ENCODE results near the gene PVR.
"Not testable (repeated sequence)": the region's sequence is repeated elsewhere in the genome, so short reads cannot be mapped to it uniquely, and the experiment has no call there.

The PVR gene

DNA sequence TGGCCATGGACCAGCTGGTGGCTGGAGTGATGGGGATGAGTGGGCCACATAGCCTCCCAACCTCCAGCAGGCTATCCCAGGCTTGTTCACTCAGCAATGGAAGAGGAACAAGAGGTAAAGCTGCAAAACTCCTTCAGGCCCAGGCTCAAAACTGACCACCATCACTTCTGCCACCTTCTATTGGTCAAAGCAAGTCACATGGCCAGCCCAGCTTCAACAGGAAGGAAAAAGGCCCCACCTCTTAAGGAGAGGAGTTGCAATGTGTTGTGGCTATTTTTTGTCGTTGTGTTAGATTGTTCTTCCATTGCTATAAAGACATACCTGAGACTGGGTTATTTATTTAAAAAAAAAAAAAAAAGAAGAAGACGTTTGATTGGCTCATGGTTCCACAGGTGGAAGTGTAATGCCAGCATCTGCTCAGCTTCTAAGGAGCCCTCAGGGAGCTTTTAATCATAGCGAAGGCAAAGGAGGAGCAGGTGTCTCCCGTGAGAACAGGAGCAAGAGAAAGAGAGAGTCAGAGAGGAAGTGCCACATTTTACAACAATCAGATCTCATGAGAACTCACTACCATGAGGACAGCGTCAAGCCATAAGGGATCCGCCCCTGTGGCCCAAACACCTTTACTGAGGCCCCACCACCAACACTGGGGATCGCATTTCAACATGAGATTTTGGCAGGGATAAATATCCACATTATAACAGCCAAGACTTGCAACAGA, 24.9 kb upstream of the PVR start:
- no peak for DNase-seq

DNA sequence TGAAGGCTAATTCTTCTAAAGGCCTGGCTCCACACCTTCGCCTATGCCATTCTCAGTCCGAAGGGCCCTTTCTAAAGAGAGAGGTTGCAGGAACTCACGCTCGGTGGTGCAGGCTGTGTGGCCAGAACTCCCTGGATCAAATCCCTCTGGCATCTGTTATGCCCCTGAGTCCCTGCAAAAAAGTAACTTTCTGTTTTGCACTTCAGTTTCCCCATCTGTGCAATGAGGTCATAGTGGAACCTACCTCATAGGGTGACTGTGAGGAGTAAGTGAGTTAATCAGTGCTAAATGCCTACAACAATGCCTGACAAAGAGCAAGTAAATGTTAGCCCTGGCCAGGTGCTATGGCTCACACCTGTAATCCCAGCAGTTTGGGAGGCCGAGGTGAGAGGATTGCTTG, 23.0 kb upstream of the PVR start:
- DNase-seq, result no peak

DNA sequence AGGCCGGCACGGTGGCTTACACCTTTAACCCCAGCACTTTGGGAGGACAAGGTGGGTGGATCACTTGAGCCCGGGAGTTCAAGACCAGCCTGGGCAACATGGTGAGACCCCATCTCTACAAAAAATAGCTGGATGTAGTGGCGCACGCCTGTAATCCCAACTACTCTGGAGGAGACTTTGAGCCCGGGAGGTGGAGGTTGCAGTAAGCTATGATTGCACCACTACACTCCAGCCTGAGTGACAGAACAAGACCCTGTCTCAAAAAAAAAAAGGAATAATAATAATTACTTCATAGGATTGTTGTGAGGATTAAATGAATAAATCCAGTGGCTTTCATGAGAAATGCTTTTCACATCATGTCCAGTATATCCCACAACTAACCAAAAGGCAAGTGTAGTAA, 22.3 kb upstream of the PVR start:
- no peak for DNase-seq

DNA sequence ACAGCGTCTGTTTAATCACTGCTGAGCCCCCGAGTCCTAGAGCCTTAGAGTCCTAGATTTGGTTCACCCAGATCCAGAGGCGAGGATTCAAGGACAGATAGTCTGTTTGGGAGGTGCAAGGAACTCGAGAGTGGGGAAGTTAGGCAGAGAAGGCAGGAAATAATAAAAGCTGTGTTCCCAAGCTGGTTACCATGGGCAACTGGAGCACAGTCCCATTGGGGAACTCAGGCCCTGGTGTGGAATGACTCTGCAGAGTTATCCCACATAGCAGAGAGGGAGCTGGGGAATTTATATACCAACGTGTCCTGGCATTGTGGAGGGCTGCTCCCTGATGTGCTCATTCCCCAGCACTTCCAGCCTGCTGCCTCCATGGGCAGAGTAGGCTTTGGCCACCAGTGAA, 20.6 kb upstream of the PVR start:
- no peak for DNase-seq

DNA sequence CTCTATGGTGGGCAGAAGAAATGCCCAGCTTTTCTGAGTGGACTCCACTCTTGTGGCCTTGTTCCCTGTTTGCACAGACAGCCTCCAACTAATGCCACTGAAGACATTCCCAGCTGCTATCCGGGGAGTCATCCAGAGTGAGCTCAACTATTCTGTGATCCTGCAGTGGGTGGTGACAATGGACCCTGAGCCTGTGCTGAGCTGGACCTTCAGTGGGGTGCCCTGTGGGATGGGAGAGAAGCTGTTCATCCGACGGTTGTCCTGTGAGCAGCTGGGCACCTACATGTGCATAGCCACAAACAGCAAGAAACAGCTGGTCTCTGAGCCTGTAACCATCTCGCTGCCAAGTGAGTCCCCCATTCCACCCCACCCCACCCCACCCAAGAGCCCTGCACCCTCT, 20.1 kb upstream of the PVR start:
- no peak for DNase-seq

DNA sequence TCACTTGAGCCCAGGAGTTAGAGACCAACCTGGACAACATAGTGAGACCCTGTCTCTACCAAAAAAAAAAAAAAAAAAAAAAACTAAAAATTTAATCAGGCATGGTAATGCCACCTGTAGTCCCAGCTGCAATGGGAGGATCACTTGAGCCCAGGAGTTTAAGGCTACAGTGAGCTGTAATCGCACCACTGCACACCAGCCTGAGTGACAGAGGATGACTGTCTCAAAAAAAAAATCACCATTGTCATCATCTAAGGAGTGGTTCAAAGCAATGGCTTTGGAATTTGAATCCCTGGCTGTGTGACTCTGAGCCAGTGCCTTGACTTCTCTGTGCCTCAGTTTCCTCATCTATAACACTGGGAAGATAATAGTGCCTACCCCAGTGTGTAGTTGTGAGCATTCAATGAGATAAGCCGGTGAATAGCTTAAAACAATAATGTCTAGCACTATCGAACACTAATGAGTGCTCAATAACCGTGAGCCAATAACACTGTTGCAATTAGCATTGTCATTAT, 18.8 kb upstream of the PVR start:
- no peak for DNase-seq

DNA sequence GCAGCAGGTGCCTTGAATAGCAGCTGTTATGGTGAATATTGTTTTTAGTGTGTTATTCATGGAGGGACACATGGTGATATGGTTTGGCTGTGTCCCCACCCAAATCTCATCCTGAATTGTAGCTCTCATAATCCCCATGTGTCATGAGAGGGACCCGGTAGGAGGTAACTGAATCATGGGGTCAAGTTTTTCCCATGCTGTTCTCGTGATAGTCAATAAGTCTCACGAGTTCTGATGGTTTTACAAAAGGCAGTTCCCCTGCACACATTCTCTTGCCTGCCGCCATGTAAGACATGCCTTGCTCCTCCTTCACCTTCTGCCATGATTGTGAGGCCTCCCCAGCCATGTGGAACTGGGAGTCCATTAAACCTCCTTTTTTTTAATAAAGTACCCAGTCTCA, 18.1 kb upstream of the PVR start:
- not testable (repeated sequence) for DNase-seq

DNA sequence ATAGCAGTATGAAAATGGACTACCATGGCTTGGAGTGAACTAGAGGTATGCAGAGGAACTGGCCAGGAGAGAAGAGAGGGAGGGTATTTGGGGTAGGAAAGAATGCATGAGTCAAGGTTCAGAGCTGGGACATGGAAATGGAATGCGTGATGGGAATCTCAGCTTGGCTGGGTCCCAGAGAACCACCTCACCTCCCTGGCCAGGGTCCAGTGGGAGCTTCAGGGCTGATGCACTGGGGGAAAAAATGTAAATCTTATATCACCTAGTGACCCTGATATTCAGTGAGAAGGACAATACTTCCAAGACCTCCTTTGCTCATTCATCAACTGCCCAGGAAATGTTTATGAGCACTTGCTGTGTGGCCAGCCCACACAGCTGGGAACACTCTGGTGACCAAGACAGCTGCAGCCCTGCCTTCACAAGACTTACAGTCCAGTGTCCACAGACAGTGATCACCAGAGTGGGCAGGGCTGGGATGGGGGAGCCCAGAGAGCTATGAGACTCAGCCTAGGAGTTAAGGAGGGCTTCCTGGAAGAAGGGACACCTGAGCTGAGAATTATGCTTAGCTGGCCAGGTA, 17.6 kb upstream of the PVR start:
- no peak for DNase-seq

DNA sequence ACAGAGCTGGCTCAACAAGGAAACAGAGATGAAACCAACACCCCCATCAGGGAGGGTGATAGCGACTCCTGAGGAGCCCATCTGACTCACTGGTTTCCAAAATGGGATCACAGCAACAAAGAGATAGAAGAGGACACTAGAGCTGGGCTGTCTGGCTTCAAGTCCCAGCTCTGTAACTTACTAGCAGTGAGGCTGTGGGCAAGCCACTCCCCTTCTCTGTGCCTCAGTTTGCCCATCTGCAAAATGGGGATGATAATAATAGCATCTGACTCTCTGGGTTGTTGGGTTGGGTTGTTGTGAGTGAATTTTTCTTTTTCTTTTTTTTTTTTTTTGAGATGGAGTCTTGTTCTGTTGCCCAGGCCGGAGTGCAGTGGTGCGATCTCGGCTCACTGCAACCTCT, 16.1 kb upstream of the PVR start:
- no peak for DNase-seq

DNA sequence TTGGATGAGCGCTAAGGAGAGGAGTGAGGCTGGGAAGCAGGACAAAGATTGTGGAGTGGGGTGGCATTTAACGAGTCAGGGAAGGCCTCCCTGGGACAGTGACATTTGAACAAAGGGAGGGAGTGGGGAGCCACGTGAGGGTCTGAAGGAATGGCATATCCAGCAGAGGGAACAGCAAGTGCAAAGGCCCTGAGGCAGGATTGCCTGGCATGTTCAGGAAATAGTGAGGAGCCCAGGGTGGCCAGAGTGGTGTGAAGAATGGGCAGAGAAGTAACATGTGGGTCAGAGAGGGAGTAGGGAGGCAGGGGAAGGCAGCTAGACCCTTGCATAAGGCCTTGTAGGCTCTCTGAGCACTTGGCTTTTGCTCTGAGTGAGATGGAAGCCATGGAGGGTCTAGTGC, 14.9 kb upstream of the PVR start:
- no peak for DNase-seq

DNA sequence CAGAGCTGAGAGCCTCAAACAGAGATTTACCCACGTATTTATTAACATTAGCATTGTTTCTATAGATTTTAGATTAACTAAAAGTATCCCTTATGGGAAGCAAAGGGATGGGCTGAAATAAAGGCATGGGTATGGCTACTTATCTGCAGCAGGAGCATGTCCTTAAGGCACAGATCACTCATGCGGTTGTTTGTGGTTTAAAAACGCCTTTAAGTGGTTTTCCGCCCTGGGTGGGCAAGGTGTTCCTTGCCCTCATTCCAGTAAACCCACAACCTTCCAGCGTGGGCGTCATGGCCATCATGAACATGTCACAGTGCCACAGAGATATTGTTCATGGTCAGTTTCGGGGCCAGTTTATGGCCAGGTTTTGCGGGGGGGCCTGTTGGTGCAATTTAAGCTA, 12.1 kb upstream of the PVR start:
- not testable (repeated sequence) for DNase-seq

DNA sequence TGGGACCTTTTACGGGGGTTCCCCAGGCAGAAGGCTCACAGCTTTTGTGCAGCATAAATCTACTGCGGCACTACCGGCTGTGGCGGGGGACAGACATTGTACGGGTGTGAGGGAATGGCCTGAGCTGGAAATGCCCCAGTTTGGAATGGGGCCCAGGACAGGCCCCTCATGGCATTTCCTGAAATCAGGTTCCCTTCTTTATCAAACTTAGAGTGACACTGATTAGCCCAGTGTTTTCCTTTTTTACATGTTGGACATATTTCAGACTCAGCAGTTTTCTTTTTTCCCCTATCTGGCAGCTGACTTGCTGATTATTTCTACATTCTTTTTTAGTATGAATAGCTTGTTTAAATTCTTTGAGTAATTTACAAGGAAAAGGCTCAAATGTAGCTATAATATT, 9.7 kb upstream of the PVR start:
- DNase-seq, result not testable (repeated sequence)

DNA sequence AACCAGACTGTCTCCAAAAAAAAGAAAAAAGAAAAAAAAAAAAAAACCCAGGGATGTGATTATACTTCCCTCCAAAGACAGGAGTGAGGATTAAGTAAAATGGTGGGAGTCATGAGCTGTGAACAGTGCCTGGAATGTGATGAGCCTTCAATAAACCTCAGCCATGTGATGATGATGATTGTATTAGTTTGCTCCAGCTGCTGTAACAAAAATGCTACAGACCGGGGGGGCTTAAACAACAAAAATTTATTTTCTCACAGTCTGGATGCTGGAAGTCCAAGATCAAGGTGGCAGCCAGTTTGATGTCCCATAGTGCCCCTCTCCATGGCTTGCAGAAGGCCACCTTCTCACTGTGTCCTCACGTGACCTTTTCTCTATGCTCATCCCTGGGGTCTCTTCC, 8.9 kb upstream of the PVR start:
- DNase-seq, result no peak

DNA sequence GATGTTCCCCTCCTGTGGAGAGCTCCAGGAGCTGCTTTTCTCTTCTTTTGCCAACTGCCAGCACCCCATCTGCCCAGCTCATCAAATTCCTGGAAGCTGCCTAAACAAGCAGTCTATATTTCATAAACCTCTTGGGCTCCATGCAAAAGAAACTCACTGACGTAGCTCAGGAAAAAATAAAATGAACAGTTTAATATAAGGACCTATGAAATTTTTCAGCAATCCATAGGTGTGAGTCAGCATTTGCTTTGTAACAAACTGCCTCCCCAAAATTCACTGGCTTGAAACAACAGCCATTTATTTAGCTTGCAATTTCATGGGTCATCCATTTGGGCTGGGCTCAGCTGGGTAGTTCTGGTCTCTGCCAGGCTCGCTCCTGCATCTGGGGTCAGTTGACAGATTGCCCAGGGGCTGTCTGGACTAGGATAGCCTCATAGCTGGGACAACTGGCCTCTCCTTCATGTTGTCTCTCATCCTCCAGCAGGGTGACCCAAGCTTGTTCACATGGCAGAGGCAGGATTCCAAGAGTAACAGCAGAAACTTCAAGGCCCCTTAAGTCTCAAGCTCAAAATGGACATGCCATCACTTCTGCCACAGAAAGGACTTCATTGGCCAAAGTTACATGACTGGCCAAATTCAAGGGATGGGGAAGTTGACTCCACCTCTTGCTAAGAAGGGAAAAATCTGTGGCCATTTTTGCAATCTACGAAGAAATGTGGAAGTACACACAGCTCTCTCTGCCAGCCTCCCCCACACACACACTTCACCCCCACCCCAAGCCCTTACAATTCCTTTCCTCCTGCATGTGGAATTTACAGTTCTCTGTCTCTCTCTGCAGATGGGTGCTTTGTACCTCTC, 7.9 kb upstream of the PVR start:
- no peak for DNase-seq

DNA sequence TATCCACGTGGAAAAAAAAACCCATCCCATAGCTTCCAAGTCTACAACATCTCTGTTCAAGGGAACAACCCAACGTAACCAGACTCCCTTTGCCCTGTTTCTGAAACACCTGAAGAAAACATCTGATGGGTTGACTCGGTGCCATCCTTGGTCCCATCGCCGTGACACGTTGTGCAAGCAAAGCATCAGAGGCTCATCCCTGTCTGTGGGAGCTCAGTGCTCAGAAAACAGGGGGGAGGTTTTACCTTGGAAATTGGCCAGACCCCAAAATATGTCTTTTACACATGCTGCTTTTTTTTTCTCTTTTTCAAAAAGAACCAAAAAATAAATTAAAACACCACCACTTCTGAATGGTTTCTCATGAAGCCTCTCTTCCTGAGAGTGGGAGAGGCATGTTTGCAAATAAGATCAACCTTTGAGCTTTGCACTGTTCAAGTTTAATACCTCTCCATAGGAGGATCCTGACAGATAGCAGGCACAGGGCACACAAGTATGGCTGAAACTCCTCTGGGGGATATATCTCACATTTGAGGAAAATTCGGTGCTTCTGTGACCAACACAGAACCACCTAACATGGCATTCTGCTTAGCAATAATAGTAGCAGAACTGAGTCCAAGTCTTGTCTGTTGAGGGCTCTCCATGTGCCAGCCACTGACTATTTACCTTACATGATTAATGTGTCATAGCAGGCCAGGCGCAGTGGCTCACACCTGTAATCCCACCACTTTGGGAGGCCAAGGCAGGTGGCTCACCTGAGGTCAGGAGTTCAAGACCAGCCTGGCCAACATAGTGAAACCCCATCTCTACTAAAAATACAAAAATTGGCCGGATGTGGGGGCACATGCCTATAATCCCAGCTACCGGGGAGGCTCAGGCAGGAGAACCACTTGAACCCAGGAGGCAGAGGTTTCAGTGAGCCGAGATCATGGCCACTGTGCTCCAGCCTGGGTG, 7.0 kb upstream of the PVR start:
- DNase-seq, result no peak

DNA sequence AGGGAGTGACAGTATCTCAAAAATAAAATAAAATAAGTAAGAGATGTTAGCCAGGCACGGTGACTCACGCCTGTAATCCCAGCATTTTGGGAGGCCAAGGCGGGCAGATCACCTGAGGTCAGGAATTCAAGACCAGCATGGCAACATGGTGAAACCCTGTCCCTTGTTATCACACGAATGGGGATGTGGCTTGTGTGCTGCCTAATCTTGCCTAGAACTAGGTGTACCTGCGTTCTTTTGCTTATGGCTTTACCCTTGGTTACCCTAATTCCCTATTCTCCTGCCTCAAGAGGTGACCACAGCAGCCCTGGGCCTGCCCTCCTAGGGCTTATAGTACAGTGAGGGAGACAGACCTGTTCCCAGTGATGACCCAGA, 6.3 kb upstream of the PVR start:
- no peak for DNase-seq

DNA sequence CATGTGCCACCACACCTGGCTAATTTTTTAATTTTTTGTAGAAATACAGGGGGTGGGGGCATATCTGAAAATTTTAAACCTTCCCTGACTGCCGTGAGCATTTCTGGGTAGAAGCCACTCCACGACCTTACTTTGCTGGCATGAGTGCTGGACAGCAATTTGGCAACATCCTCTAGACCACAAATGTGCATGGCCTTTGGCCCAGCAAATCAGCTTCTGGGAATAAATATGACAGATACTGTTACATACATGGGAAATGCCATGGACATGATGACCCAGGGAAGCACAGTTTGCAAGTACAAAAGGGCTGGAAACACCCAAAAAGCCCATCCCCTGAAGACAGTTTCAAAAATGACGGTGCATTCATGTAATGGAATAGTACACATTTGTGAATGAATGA, 3.2 kb upstream of the PVR start:
- no peak for DNase-seq

DNA sequence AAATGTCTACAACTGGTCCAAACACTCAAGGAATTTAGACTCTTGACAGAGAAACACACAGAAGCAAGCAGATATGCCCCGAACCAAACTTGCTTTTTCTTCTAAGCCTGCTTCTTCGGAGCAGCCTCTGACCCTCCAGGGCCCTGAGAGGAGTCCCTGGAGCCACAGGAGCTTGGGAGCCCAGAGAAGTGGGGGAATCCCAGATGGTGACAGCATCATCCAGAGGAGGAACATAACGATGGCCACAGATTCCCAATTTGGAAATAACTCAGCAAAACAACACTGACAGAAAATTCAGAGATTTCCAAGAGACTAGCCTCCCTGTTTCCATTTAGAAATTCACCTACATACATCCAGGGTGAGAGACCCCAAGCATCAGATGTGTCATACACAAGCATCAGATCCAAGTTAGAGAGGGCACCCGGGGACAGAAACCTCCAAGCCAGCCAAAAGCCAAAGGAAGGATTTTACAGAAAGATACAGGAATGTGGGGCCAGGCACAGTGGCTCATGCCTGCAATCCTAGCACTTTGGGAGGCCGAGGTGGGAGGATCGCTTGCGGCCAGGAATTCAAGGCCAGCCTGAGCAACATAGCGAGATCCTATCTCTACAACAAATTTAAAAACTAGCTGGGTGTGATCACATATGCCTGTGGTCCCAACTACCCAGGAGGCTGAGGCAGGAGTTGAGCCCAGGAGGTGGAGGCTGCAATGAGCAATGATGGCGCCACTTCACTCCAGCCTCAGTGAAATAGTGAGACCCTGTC, 2.0 kb upstream of the PVR start:
- DNase-seq, result no peak

DNA sequence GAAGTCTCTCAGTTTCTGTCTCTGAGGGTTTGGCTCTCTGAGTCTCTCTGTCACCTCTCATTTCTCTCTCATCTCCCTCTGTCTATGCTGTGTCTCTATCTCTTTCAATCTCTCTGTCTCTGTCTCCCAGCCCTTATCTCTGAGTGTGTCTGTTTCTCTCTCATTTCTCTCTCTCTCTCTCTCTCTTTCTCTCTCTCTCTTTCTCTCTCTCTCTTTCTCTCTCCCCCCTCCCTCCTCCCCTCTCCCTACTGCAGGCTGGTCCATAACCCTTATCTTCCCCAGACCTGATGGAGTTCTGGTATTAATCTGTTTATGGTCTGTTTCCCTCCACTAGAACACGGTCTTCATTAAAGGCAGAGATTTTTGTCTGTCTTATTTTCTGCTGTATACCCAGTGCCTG, 1.3 kb upstream of the PVR start:
- no peak for DNase-seq

DNA sequence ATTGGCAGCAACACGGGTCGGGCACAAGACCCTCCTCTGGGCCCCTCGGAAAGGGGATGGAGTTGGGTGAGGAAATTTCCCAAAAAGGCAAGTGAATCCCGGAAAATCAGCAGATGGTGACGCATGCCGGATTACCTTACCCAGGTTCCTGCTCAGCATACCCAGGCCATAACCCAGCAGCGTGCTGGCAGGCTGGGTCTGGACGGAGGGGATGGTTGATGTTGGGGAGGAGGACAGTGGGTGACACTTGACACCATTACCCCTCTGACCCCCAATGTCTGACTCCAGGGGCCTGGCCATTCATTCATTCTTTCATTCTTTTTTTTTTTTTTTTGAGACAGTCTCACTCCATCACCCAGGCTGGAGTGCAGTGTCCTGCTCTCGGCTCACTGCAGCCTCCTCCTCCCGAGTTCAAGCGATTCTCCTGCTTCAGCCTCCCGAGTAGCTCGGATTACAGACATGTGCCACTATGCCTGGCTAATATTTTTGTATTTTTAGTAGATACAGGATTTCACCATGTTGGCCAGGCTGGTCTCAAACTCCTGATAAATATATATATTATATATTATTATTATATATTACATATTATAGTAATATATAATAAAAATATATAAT, 799 bp downstream of the PVR start:
- no peak for DNase-seq

DNA sequence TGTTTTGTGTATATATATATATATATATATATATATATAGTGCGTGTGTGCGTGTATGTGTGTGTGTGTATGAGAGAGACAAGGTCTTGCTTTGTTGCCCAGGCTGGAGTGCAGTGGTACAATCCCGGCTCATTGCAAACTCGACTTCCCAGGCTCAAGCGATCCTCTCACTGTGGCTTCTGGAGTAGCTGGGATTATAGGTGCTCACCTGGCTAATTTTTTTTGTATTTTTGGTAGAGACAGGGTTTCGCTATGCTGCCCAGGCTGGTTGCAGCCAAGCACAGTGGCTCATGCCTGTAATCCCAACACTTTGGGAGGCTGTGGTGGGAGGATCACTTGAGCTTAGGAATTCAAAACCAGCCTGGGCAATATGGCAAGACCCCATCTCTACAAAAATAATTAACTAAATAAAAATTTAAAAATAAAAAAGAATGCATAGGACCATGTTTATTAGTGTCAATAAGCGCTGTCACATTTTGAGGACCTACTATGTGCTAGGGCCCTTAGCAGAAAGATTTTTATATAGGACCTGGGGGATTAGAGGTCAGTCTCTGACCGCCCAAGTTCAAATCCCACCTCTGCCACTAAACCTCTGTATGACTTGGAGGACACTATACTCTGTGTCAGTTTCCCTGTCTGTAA, 1.8 kb downstream of the PVR start:
- no peak for DNase-seq

Data from activated T-cell treated with anti-CD3 and anti-CD28 coated beads, Interleukin-2, amount 50 U/mL, for 1 hour (primary cell).